T-cell (primary cell): ENCODE data around the gene RABGAP1L. TPM values are rescaled to one million over a fixed set of nuclear protein-coding genes. Genes with fewer than 3 reads are reported as not detected.

ENCODE experiments used
- ATAC-seq, 4 experiments: fragments of 200-7000 bp in 3 of 4; fragments of 150-1000 bp in 1 of 4; cut with Tn5 transposase; replicated peaks in 1 of 4; 1 replicate in 3 of 4; 2 replicates in 1 of 4; pipeline ENCODE4 v1.10.0; 2021; ENCODE audit warnings: moderate library complexity in 3 of 4, mild to moderate bottlenecking in 2 of 4, moderate number of reproducible peaks in 1 of 4
- CTCF ChIA-PET, 2 donors: fragments of 300-600 bp; sonication (Branson Sonifier 250); formaldehyde crosslinking; loops; one replicate each; lab custom pipeline; 2022; ENCODE audit warnings: antibody characterized with exemption in 2 of 2; lab: Charles Lee
- POLR2A ChIA-PET, 2 donors: fragments of 300-600 bp; sonication (Branson Sonifier 250); formaldehyde crosslinking; loops; one replicate each; lab custom pipeline; 2022; ENCODE audit warnings: antibody characterized with exemption in 2 of 2; lab: Charles Lee
- DNase-seq, 35 experiments: peaks; one replicate each; pipeline versions ENCODE4 v3.0.0 to v3.0.0-alpha.2; 2013 to 2023
- H3K27ac ChIP-seq: one replicate; pipeline ENCODE4 v1.5.1; 2013; ENCODE audit warnings: low read length
- H3K27me3 ChIP-seq, 2 experiments: replicated peaks in 1 of 2; 1 replicate in 1 of 2; 2 replicates in 1 of 2; pipeline versions ENCODE4 v1.6.1 to v1.7.0; 2013; ENCODE audit warnings: low read length in 1 of 2, mixed read lengths in 1 of 2; ENCODE audit not compliant: control insufficient read depth in 2 of 2, insufficient read depth in 2 of 2; ENCODE audit errors: extremely low read depth in 1 of 2
- H3K36me3 ChIP-seq, 2 donors: 1 replicate in 1 of 2; 2 replicates in 1 of 2; pipeline versions ENCODE4 v1.6.1 to v1.7.0; 2013; ENCODE audit warnings: low read length in 1 of 2; ENCODE audit not compliant: control insufficient read depth in 2 of 2, insufficient read depth in 1 of 2; ENCODE audit errors: extremely low read depth in 1 of 2
- H3K4me1 ChIP-seq, 2 experiments: 1 replicate in 1 of 2; 2 replicates in 1 of 2; pipeline versions ENCODE4 v1.6.1 to v1.7.0; 2013; ENCODE audit warnings: low read length in 2 of 2, mixed read lengths in 1 of 2; ENCODE audit not compliant: insufficient read depth in 2 of 2, control insufficient read depth in 1 of 2; ENCODE audit errors: extremely low read depth in 1 of 2
- H3K4me3 ChIP-seq, 2 donors: 1 replicate in 1 of 2; 2 replicates in 1 of 2; pipeline versions ENCODE4 v1.5.1 to v1.7.0; 2013; ENCODE audit warnings: mild to moderate bottlenecking in 2 of 2, low read length in 1 of 2, moderate library complexity in 1 of 2; ENCODE audit not compliant: control insufficient read depth in 1 of 2; ENCODE audit errors: extremely low read depth in 1 of 2
- H3K9me3 ChIP-seq: 2 replicates; pipeline ENCODE4 v1.7.0; 2013
- H3K27ac Mint-ChIP-seq, 2 donors: one replicate each; pipeline ENCODE4 v1.8.0; 2020 to 2021; ENCODE audit warnings: mild to moderate bottlenecking in 2 of 2, mixed read lengths in 2 of 2
- H3K27me3 Mint-ChIP-seq, 2 donors: one replicate each; pipeline ENCODE4 v1.8.0; 2021 to 2022; ENCODE audit warnings: mixed read lengths in 2 of 2
- H3K36me3 Mint-ChIP-seq: one replicate; pipeline ENCODE4 v1.8.0; 2021; ENCODE audit warnings: mixed read lengths
- H3K4me1 Mint-ChIP-seq, 3 donors: one replicate each; pipeline ENCODE4 v1.8.0; 2020 to 2022; ENCODE audit warnings: mixed read lengths in 3 of 3, mild to moderate bottlenecking in 1 of 3
- H3K4me3 Mint-ChIP-seq, 3 donors: one replicate each; pipeline ENCODE4 v1.8.0; 2020 to 2022; ENCODE audit warnings: mild to moderate bottlenecking in 3 of 3, mixed read lengths in 3 of 3, moderate library complexity in 3 of 3
- H3K9me3 Mint-ChIP-seq, 3 donors: one replicate each; pipeline ENCODE4 v1.8.0; 2020 to 2022; ENCODE audit warnings: mixed read lengths in 3 of 3
- WGBS: methylation state at CpG from one replicate; pipeline ENCODE4 v1.1.5; 2013; ENCODE audit warnings: missing lambda C conversion rate; ENCODE audit not compliant: insufficient coverage; 5-methylcytosine and 5-hydroxymethylcytosine counted together
- total RNA-seq, 35 experiments: library from RNA in 6 of 35; stranded (reverse) in 6 of 35; fragments of 120-200 nt in 1 of 35; gene quantifications; one replicate each; pipeline versions ENCODE4 v1.2.1 to v1.2.4 and lab custom pipeline; 2013 to 2026

RABGAP1L gene
- total RNA-seq, 5 donors from 2014 or later (not counting 1 experiment from before 2014, with no cell fraction given), result 75.0 to 108 (median 82.3) TPM

DNA sequence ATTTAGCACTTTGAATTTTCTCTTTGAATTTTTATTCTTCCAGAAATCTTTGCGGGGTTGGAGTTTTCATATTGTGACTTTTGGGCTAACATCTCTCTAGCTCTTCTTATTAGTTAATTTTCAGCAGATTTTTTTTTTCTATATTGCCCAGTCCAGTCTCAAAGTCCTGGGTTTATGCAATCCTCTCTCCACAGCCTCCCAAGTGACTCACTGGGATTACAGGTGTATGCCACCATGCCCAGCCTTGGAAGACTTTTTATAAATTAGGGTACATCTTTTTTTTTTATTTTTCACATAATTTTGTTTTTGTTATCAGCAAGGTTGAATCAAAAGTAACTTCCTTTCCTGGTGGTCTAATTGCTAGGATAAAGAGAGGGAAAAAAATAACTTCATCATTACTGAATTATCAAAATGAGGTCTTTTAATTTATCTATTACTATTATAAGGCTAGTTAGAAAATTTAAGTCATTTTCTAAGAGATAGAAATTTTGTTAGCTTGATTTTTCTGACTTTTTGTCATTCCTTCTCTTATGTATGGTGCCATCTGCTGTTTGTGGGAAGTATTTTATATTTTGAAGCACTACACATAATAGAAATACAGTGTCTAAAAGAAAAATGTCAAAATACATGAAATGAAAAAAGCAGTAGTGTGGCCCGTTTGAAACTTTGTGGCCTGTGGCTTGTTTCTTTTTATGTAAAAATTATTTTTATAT, 567.0 kb downstream of the RABGAP1L start:
- DNase-seq, result peak in 1 of 35 experiments; percentile 24
- H3K36me3 ChIP-seq, result no peaks in the 10 kb centered on the region
- no peaks in the 10 kb centered on the region for H3K27me3 ChIP-seq
- no peaks in the 10 kb centered on the region for H3K4me1 ChIP-seq
- no peaks in the 10 kb centered on the region for H3K9me3 ChIP-seq
- H3K4me1 Mint-ChIP-seq, result peaks cover 0 to 2% (median 0%) of the 10 kb centered on the region in 3 donors
- no peak overlapping the region for H3K27ac Mint-ChIP-seq
- no peak overlapping the region for H3K4me3 ChIP-seq
- no peak overlapping the region for H3K27ac ChIP-seq
- CTCF ChIA-PET, result interaction anchor here (0.5 to 1.4 kb wide), 4 partner anchors 454 to 1984 kb away, joined by 3 to 10 read pairs (median 3); no protein-coding TSS in a partner anchor
- H3K4me3 Mint-ChIP-seq, result no peak overlapping the region
- peaks cover 10% of the 10 kb centered on the region for H3K36me3 Mint-ChIP-seq
- no peak for ATAC-seq
- no peaks in the 10 kb centered on the region for H3K9me3 Mint-ChIP-seq
- no peaks in the 10 kb centered on the region for H3K27me3 Mint-ChIP-seq
- POLR2A ChIA-PET, result no interaction called here
- no CpG with 5 or more reads among the region's 2 CpGs for WGBS

DNA sequence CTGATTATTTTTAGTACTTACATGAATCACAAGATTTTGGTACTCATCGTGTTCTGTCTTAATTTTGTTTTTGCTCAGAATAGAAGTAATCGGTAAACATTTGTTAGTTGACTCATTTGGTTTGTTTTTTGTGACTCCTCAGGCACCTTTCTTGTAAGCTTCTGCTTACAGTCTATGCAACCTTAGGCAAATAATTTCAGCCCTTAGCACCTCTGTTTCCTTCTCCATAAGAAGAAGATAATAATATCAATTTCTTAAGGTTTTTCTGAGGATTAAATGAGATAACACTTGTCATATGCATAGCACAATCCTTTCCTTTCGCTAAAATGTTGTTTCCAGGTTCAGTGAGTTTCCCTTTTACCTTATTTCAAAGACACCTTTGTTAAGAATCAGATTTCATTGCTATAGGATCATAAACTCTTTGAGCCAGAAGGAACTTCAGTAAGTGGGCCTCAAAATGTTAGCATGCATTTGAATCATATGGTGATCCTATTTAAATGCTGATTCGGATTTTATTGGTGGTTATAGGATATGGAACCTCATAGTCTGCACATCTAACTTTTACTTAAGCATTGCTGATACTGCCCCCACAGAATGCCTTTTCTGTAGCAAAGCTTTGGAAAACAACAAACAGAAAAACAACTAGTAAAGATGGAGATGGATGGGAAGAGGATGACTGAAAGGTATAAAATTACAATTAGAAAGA, 567.7 kb downstream of the RABGAP1L start:
- H3K9me3 Mint-ChIP-seq, result no peaks in the 10 kb centered on the region
- Histone ChIP-seq H3K27me3 (no peaks in the 10 kb centered on the region), H3K36me3 (no peaks in the 10 kb centered on the region), H3K27ac (no peak overlapping the region), H3K9me3 (no peaks in the 10 kb centered on the region), H3K4me3 (no peak overlapping the region), H3K4me1 (no peaks in the 10 kb centered on the region)
- ATAC-seq, result no peak
- CTCF ChIA-PET, result interaction anchor here in 1 of 2 donors (0.7 to 1.4 kb wide), 2 partner anchors 465 to 1985 kb away, joined by 3 to 10 read pairs; no protein-coding TSS in a partner anchor
- H3K4me1 Mint-ChIP-seq, result peaks cover 0 to 2% (median 0%) of the 10 kb centered on the region in 3 donors
- POLR2A ChIA-PET, result no interaction called here
- no peak overlapping the region for H3K4me3 Mint-ChIP-seq
- no peak for DNase-seq
- peaks cover 10% of the 10 kb centered on the region for H3K36me3 Mint-ChIP-seq
- WGBS, result no CpG with 5 or more reads among the region's 4 CpGs
- no peak overlapping the region for H3K27ac Mint-ChIP-seq
- H3K27me3 Mint-ChIP-seq, result no peaks in the 10 kb centered on the region

DNA sequence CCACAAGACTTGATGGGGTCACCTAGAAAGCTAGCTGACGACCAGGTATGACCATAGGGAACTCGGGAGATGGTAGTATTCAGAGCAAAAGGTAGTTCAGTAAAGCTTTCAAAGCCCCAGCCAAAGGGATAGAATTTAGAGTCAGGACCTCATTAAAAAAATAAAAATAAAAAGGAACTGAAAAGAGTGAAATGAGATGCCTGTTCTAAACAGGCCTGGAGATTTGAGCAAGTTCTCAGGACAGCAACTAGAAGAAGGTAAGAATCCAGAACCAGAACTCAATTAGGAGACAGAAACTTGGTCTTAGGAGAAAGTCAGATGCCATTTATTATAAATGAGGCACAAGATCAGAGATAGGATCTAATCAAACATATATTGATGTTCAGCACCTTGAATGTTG, 575.0 kb downstream of the RABGAP1L start:
- Mint-ChIP-seq H3K27ac (no peak overlapping the region), H3K27me3 (no peaks in the 10 kb centered on the region), H3K36me3 (peaks cover 26% of the 10 kb centered on the region), H3K9me3 (peaks cover 0 to 12% (median 4%) of the 10 kb centered on the region in 3 donors), H3K4me3 (no peak overlapping the region), H3K4me1 (peaks cover 1 to 9% (median 2%) of the 10 kb centered on the region in 3 donors)
- no peaks in the 10 kb centered on the region for H3K36me3 ChIP-seq
- ATAC-seq, result no peak
- CTCF ChIA-PET, result no interaction called here
- no peaks in the 10 kb centered on the region for H3K4me1 ChIP-seq
- no peak overlapping the region for H3K27ac ChIP-seq
- 80% methylated on average over 2 of the region's 2 CpGs for WGBS
- no peak overlapping the region for H3K4me3 ChIP-seq
- POLR2A ChIA-PET, result no interaction called here
- H3K27me3 ChIP-seq, result no peaks in the 10 kb centered on the region
- no peak for DNase-seq
- no peaks in the 10 kb centered on the region for H3K9me3 ChIP-seq

DNA sequence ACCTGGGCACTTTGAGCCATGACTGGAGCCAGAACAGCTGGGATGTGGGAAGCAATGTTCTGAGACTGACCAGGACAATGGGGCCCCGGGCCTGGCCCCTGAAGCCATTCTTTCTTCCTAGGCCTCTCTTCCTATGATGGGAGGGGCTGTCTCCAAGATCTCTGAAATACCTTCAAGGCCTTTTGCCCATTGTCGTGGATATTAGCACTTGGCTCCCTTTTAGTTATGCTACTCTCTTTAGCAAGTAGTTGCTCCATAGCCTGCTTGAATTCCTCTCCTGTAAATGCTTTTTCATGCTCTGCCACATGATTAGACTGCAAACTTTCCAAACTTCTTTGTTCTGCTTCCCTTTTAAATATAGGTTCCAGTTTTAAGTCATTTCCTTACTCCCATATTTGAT, 577.5 kb downstream of the RABGAP1L start:
- Histone ChIP-seq H3K9me3 (no peaks in the 10 kb centered on the region), H3K4me1 (no peaks in the 10 kb centered on the region), H3K27me3 (no peaks in the 10 kb centered on the region), H3K36me3 (no peaks in the 10 kb centered on the region), H3K4me3 (no peak overlapping the region), H3K27ac (no peak overlapping the region)
- no peak for ATAC-seq
- CTCF ChIA-PET, result no interaction called here
- Mint-ChIP-seq H3K27me3 (no peaks in the 10 kb centered on the region), H3K27ac (no peak overlapping the region), H3K4me3 (no peak overlapping the region), H3K9me3 (peaks cover 0 to 12% (median 4%) of the 10 kb centered on the region in 3 donors), H3K4me1 (peaks cover 7 to 18% (median 15%) of the 10 kb centered on the region in 3 donors), H3K36me3 (peaks cover 23% of the 10 kb centered on the region)
- no peak for DNase-seq
- 100% methylated on average over 1 of the region's 2 CpGs for WGBS
- POLR2A ChIA-PET, result no interaction called here

DNA sequence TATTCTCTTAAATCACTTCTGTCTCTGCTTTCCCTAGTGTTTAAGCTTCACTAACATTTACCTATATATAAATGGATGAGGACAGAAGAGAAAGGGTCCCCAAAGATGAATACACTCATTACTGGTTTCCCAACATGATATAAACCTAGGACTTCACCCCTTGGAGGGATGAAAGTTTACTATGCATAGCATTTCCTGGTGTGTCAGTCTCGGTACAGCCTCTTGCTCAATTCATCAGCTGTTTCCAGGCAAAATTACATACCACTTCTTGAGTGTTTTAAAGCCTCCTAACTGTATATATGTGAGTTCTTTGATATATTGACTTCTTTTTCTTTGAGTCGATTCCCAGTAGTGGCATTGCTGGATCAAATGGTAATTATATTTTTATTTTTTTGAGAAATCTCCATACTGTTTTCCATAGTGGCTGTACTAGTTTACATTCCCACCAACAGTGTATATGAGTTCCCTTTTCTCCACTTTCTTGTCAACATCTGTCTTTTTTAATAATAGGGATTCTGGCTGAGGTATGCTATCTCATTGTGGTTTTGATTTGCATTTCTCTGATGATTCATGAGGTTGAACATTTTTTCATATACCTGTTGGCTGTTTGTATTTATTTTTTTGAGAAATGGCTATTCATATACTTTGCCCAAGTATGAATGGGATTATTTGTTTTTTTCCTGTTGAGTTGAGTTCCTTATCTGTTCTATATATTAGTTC, 581.1 kb downstream of the RABGAP1L start:
- CTCF ChIA-PET, result interaction anchor here in 1 of 2 donors (1.0 kb wide), 1 partner anchor 478 kb away, joined by 3 read pairs; no protein-coding TSS in a partner anchor
- no CpG with 5 or more reads among the region's 2 CpGs for WGBS
- no peak overlapping the region for H3K4me3 Mint-ChIP-seq
- H3K9me3 Mint-ChIP-seq, result peaks cover 0 to 12% (median 4%) of the 10 kb centered on the region in 3 donors
- ATAC-seq (no peak), DNase-seq (no peak)
- no peaks in the 10 kb centered on the region for H3K9me3 ChIP-seq
- no peaks in the 10 kb centered on the region for H3K4me1 ChIP-seq
- H3K27me3 ChIP-seq, result no peaks in the 10 kb centered on the region
- no peaks in the 10 kb centered on the region for H3K36me3 ChIP-seq
- H3K4me3 ChIP-seq, result no peak overlapping the region
- H3K4me1 Mint-ChIP-seq, result peaks cover 5 to 19% (median 16%) of the 10 kb centered on the region in 3 donors
- H3K27ac Mint-ChIP-seq, result no peak overlapping the region
- H3K27me3 Mint-ChIP-seq, result no peaks in the 10 kb centered on the region
- POLR2A ChIA-PET, result interaction anchor here in 1 of 2 donors (0.8 kb wide), 1 partner anchor 61 kb away, joined by 3 read pairs; no protein-coding TSS in a partner anchor
- no peak overlapping the region for H3K27ac ChIP-seq
- peaks cover 18% of the 10 kb centered on the region for H3K36me3 Mint-ChIP-seq
